NCI-H146 (cell line): Measurements from ENCODE around the gene CXCL12.

ENCODE experiments used
- DNase-seq: peaks from one replicate; lab custom pipeline; 2025; lab: John Stamatoyannopoulos, UW

The CXCL12 gene

GRCh38 chr10:44385026-44385695, at the start of gene CXCL12:
Gene CXCL12, minus strand, starts transcription at chr10:44385097. Its CDS starts 92 bp downstream, at chr10:44385005.
- DNase-seq = no peak

- DNase-seq = no peak
Measured at GRCh38 chr10:44427479-44427878, 42.6 kb upstream of the CXCL12 start.

- no peak for DNase-seq
Measured at GRCh38 chr10:44427037-44427436, 42.1 kb upstream of the CXCL12 start.

- no peak for DNase-seq
Measured at GRCh38 chr10:44426247-44427034, 41.5 kb upstream of the CXCL12 start.

DNA sequence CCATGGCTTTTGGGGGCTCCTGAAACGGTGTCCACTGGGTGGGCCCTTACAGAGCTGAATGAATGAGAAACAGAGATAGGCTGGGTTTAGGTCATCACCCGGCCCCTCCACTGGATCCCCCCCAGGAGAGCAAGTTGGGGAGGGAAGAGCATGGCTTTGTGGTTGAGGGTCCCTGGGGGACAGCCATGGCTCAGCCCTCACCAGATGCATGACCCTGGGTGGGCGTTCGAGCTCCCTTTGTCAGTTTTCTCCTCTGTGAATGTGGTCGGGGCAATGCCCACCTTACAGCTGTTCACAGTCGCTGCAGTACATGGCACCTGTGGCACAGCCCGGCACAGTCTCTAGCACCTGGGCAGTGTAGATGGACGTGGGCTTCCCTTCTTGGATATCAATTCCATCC, 40.6 kb upstream of the CXCL12 start:
- DNase-seq = no peak

- DNase-seq = no peak
Measured at GRCh38 chr10:44424957-44425356, 40.1 kb upstream of the CXCL12 start.

DNA sequence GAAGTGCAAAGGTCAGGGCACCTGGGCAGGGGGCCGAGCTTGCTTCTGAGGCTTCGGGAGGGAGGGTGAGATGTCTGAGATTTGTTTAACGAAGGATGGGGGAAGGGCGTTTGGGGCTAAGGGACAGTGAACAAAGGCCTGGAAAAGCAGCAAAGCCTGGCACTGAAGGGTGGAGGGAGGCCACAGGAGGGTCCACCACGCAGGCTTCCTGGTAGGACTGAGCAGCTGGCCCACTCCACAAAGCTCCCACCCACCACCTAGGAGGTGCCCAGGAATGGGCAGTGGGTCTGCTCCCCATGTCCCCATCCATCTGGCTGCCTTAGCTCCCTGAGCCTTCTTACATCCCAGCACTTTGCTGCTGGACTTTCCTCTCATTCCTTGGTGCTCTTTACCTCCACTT, 39.4 kb upstream of the CXCL12 start:
- no peak for DNase-seq

GRCh38 chr10:44422570-44423101, 37.7 kb upstream of the CXCL12 start:
- DNase-seq = no peak

GRCh38 chr10:44422153-44422552, 37.3 kb upstream of the CXCL12 start:
- no peak for DNase-seq

DNA sequence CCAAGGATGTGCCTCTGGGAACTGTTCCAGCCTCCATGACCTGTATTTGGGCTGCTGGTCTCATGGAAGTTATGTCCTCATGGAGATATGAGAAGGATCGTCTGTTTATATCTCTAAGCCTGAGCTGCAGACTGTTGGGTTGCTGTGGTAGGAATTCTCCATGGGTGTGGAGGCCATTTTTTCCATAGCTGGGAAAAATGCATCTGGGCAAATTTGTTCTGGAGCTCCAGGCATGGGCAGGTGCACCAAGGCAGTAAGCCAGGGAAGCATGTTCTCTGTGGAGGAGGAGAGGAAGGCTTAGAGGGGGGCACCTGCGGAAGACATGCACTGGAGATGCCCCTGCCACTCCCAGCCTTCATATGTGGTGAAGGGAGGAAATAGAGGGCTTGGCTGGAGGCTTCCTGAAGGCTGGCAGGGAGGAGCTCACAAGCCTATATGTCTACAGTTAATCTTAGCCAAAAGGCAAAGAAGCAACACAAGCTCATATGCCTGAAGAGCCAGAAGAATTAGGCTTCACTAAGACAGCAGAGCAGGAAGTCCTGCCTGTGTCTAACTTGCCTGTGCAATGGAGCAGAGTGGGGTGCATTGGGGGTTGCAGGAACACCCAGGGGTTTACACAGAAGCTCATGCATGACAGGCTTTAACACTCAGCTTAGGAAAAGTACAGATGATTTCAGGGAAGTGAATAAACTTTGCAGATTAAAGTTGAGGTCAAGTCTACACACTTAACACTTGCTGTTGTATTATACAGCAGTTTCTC, 35.1 kb upstream of the CXCL12 start:
- no peak for DNase-seq

DNA sequence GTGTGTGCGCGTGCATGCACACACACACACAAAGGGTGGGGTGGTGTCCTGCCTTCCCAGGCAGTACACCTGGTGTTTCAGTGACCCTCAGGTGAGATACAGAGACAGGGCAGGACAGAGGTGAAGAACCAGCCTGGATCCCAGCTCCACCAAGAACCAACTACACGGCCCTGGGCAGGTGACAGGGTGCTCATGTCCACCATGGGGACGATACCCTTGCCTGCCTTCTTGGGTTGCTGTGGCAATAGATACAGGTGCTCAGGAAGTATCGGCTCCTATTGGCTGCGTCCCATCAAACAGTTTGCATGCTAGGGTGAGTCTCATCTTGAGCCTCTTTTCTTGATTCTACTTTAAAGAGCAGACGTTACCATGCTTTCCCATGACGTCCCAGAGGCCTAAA, 33.7 kb upstream of the CXCL12 start:
- DNase-seq = no peak

GRCh38 chr10:44417761-44418160, 32.9 kb upstream of the CXCL12 start:
- no peak for DNase-seq

GRCh38 chr10:44416936-44417335, 32.0 kb upstream of the CXCL12 start:
- no peak for DNase-seq

DNA sequence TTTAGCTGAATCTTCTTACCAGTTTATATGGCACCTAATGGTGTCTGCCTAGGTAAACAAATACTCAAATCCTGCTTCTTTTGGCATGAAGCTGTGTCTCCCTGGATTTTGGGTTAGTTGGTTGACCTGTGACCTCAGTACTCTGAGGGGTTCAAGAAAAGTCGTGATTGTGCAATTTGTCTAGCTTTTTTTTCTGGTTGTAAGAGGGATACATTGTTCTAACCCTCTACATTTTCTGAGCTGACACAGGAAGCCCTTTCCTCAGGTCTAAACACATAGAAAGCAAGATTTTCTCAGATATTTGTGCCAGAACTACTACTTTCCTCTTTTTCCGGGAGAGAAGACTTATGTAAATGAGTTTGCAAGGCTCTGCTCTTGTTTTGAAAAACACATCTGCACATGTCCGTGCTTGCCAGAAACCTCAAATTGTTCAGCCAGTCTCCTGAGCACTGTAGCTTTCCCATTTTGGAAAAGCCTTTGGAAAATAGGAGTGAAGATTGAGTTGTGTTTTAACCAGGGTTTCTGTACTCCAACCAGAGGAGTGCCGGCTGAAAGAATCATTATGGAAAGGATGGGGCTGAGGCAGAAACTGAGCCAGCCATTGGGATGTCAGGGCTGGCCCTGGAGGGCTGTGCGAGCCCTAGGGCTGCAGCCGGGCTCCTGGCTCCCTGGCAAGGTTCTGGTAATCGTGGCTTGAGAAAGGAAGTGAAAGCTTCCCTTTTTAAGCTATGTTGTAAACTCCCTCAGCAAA, 31.3 kb upstream of the CXCL12 start:
- no peak for DNase-seq

DNA sequence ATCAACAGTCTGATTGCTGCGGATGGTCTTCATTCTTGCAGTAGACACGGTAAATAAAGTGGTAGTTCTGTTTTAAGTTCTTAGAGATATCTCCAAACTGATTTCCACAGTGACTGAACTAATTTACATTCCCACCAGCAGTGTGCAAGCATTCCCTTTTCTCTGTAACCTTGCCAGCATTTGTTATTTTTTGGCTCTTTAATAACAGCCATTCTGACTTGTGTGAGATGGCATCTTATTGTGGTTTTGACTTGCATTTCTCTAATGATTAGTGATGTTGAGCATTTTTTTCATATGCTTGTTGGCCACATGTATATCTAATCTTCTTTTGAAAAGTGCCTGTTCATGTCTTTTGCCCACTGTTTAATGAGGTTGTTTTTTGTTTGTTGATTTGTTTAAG, 30.2 kb upstream of the CXCL12 start:
- no peak for DNase-seq

DNA sequence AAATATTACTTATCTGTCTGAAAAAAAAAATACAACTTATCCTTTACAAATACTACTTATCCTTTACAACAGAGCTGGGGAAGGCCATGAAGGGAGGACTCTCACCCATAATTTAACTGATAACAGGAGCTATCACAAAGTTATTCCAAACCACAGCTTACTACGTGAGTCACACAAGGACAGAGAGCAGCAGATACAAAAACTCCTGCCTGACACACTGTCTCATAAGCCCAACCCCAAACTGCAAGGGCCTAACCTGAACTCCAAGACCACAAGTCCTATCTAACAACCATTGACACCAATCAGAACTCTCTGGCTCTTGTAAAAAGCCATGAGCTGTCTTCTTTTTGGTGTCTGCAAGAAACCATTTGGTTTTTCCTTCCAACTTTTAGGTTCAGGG, 28.5 kb upstream of the CXCL12 start:
- no peak for DNase-seq

- DNase-seq = no peak
Measured at GRCh38 chr10:44411251-44411650, 26.4 kb upstream of the CXCL12 start.

GRCh38 chr10:44404741-44405437, 20.0 kb upstream of the CXCL12 start:
- DNase-seq = no peak

GRCh38 chr10:44402465-44403195, 17.7 kb upstream of the CXCL12 start:
- no peak for DNase-seq

GRCh38 chr10:44400541-44400940, 15.6 kb upstream of the CXCL12 start:
- no peak for DNase-seq
